Tibial nerve (tissue), 4 donors: ENCODE results near the gene KIRREL3.

Experiments used
- EP300 ChIP-seq, 2 donors: sonication (generic); formaldehyde crosslinking; IDR thresholded peaks; one replicate each; pipeline ENCODE4 v1.6.1; 2017; ENCODE audit warnings: antibody characterized with exemption in 2 of 2, mild to moderate bottlenecking in 1 of 2
- POLR2A ChIP-seq, 2 donors: fragments of 450-650 bp; IDR thresholded peaks; one replicate each; pipeline ENCODE4 v1.6.1; 2017; ENCODE audit warnings: antibody characterized with exemption in 2 of 2, mild to moderate bottlenecking in 2 of 2, moderate library complexity in 2 of 2
- TF ChIP-seq, protein P1 (sequence below), 5 experiments: fragments of 200-600 bp in 3 of 5; fragments of 450-650 bp in 2 of 5; sonication (generic) in 3 of 5; IDR thresholded peaks; one replicate each; pipeline ENCODE4 v1.5.1; 2016 to 2019; ENCODE audit warnings: antibody characterized with exemption in 5 of 5, mild to moderate bottlenecking in 3 of 5, moderate library complexity in 2 of 5

DNA sequence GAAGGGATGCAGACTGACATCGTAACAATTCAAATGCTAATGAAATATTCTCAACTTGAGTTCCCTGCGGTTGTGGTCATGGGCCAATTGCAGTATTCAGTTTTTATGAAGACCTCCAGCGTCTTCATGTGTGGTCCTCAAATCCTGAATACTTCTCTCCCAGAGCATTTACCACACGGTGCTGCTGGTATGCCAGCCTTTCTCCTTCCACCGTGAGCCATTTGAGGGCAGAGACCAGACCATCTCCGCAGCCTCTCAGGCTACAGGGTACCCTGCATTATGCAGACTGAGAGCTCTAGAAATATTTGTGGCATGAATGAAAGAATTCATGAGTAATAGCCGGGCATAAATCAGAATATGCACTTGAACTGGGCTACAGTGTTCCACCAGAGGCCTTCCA lies 355.4 kb downstream of the KIRREL3 start:
- TF ChIP-seq POLR2A (IDR thresholded peaks at IDR 0.05) (no peak), EP300 (IDR thresholded peaks at IDR 0.05) (no peak)
- TF ChIP-seq, protein P1, sequence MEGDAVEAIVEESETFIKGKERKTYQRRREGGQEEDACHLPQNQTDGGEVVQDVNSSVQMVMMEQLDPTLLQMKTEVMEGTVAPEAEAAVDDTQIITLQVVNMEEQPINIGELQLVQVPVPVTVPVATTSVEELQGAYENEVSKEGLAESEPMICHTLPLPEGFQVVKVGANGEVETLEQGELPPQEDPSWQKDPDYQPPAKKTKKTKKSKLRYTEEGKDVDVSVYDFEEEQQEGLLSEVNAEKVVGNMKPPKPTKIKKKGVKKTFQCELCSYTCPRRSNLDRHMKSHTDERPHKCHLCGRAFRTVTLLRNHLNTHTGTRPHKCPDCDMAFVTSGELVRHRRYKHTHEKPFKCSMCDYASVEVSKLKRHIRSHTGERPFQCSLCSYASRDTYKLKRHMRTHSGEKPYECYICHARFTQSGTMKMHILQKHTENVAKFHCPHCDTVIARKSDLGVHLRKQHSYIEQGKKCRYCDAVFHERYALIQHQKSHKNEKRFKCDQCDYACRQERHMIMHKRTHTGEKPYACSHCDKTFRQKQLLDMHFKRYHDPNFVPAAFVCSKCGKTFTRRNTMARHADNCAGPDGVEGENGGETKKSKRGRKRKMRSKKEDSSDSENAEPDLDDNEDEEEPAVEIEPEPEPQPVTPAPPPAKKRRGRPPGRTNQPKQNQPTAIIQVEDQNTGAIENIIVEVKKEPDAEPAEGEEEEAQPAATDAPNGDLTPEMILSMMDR (IDR thresholded peaks at IDR 0.05), result no peak
